ENCODE measurements around the gene CYS1.

Gene CYS1

GRCh38 chr2:10009811-10010781 lies 70.1 kb downstream of the CYS1 start:
- no peak for ATAC-seq (ENCODE audit: insufficient read depth, low read depth)
- TF ChIP-seq CTCF (IDR thresholded peaks at IDR 0.05; ENCODE audit: borderline replicate concordance, extremely low read depth, low read length, poor library complexity, severe bottlenecking) (no peak), EZH2 (IDR thresholded peaks at IDR 0.05; ENCODE audit: borderline replicate concordance, low read depth, low read length, severe bottlenecking) (no peak)
- H3K27me3 ChIP-seq (ENCODE audit: insufficient read depth, low read length, poor library complexity) = no peaks in the 10 kb centered on the region

GRCh38 chr2:10009271-10009810 lies 70.9 kb downstream of the CYS1 start:
- no peak for ATAC-seq (ENCODE audit: insufficient read depth, low read depth)
- H3K27me3 ChIP-seq (ENCODE audit: insufficient read depth, low read length, poor library complexity) = no peaks in the 10 kb centered on the region
- DNase-seq = no peak
- H3K4me3 ChIP-seq (ENCODE audit: low read depth in 1 of 2, low read length in 2 of 2) = no peak overlapping the region
- H2AFZ ChIP-seq (ENCODE audit: low read depth, low read length) = no peak overlapping the region
- H3K79me2 ChIP-seq (ENCODE audit: insufficient read depth, low read length) = no peaks in the 10 kb centered on the region
- H3K4me2 ChIP-seq (ENCODE audit: insufficient read depth, low read length) = no peak overlapping the region
- H3K36me3 ChIP-seq (ENCODE audit: insufficient read depth, low read length) = no peaks in the 10 kb centered on the region
- no peak overlapping the region for H3K27ac ChIP-seq (ENCODE audit: low read length)
- H3K9me3 ChIP-seq (ENCODE audit: insufficient read depth, low read length, severe bottlenecking) = peaks cover 5% of the 10 kb centered on the region
- no peak overlapping the region for H3K9ac ChIP-seq (ENCODE audit: low read depth, low read length)
- TF ChIP-seq CTCF (IDR thresholded peaks at IDR 0.05; ENCODE audit: borderline replicate concordance, extremely low read depth, low read length, poor library complexity, severe bottlenecking) (no peak), EZH2 (IDR thresholded peaks at IDR 0.05; ENCODE audit: borderline replicate concordance, low read depth, low read length, severe bottlenecking) (no peak)
- no peaks in the 10 kb centered on the region for H3K4me1 ChIP-seq (ENCODE audit: insufficient read depth, low read length)
- H4K20me1 ChIP-seq (ENCODE audit: insufficient read depth, low read length) = no peaks in the 10 kb centered on the region

More at GRCh38 chr2:10009811-10010781, 70.1 kb downstream of the CYS1 start:
- Histone ChIP-seq H4K20me1 (ENCODE audit: insufficient read depth, low read length) (no peaks in the 10 kb centered on the region), H3K9ac (ENCODE audit: low read depth, low read length) (no peak overlapping the region), H3K27ac (ENCODE audit: low read length) (no peak overlapping the region), H3K79me2 (ENCODE audit: insufficient read depth, low read length) (no peaks in the 10 kb centered on the region), H2AFZ (ENCODE audit: low read depth, low read length) (no peak overlapping the region), H3K4me2 (ENCODE audit: insufficient read depth, low read length) (no peak overlapping the region), H3K4me3 (ENCODE audit: low read depth in 1 of 2, low read length in 2 of 2) (no peak overlapping the region), H3K36me3 (ENCODE audit: insufficient read depth, low read length) (no peaks in the 10 kb centered on the region), H3K4me1 (ENCODE audit: insufficient read depth, low read length) (no peaks in the 10 kb centered on the region), H3K9me3 (ENCODE audit: insufficient read depth, low read length, severe bottlenecking) (peaks cover 5% of the 10 kb centered on the region)
- no peak for DNase-seq

GRCh38 chr2:10008809-10009176 lies 71.4 kb downstream of the CYS1 start:
- peaks cover 5% of the 10 kb centered on the region for H3K9me3 ChIP-seq (ENCODE audit: insufficient read depth, low read length, severe bottlenecking)
- no peaks in the 10 kb centered on the region for H4K20me1 ChIP-seq (ENCODE audit: insufficient read depth, low read length)
- H3K27me3 ChIP-seq (ENCODE audit: insufficient read depth, low read length, poor library complexity) = no peaks in the 10 kb centered on the region
- no peak overlapping the region for H3K9ac ChIP-seq (ENCODE audit: low read depth, low read length)
- no peak overlapping the region for H3K27ac ChIP-seq (ENCODE audit: low read length)
- H3K79me2 ChIP-seq (ENCODE audit: insufficient read depth, low read length) = no peaks in the 10 kb centered on the region
- H3K4me3 ChIP-seq (ENCODE audit: low read depth in 1 of 2, low read length in 2 of 2) = no peak overlapping the region
- ATAC-seq (ENCODE audit: insufficient read depth, low read depth) = no peak
- H3K4me1 ChIP-seq (ENCODE audit: insufficient read depth, low read length) = no peaks in the 10 kb centered on the region
- H3K36me3 ChIP-seq (ENCODE audit: insufficient read depth, low read length) = no peaks in the 10 kb centered on the region
- TF ChIP-seq CTCF (IDR thresholded peaks at IDR 0.05; ENCODE audit: borderline replicate concordance, extremely low read depth, low read length, poor library complexity, severe bottlenecking) (no peak), EZH2 (IDR thresholded peaks at IDR 0.05; ENCODE audit: borderline replicate concordance, low read depth, low read length, severe bottlenecking) (no peak)
- H3K4me2 ChIP-seq (ENCODE audit: insufficient read depth, low read length) = no peak overlapping the region
- DNase-seq = no peak
- no peak overlapping the region for H2AFZ ChIP-seq (ENCODE audit: low read depth, low read length)

Data from DND-41 (cell line).